ELR (cell line): Measurements from ENCODE around the gene RABGAP1L.

Experiments
- DNase-seq: peaks from one replicate; pipeline ENCODE4 v3.0.0-alpha.2; 2015; ENCODE audit warnings: low read depth

RABGAP1L gene

GRCh38 chr1:174939775-174940545 lies 780.6 kb downstream of the RABGAP1L start:
- no peak for DNase-seq

GRCh38 chr1:174940646-174941175 lies 781.4 kb downstream of the RABGAP1L start:
- DNase-seq = no peak

- no peak for DNase-seq
Observed at GRCh38 chr1:174942547-174943255, 783.4 kb downstream of the RABGAP1L start.

- no peak for DNase-seq
Observed at GRCh38 chr1:174946031-174946430, 786.7 kb downstream of the RABGAP1L start.

GRCh38 chr1:174949061-174949460 lies 789.7 kb downstream of the RABGAP1L start:
- no peak for DNase-seq

GRCh38 chr1:174949645-174950044 lies 790.3 kb downstream of the RABGAP1L start:
- no peak for DNase-seq

- no peak for DNase-seq
Observed at GRCh38 chr1:174953285-174954072, 794.2 kb downstream of the RABGAP1L start.

GRCh38 chr1:174954073-174954460 lies 794.7 kb downstream of the RABGAP1L start:
- DNase-seq = no peak

- no peak for DNase-seq
Observed at GRCh38 chr1:174954671-174955669, 795.6 kb downstream of the RABGAP1L start.

- DNase-seq = no peak
Observed at GRCh38 chr1:174956086-174956485, 796.8 kb downstream of the RABGAP1L start.

- no peak for DNase-seq
Observed at GRCh38 chr1:174956976-174957375, 797.7 kb downstream of the RABGAP1L start.

- DNase-seq = no peak
Observed at GRCh38 chr1:174957829-174958228, 798.5 kb downstream of the RABGAP1L start.

GRCh38 chr1:174958396-174958795 lies 799.1 kb downstream of the RABGAP1L start:
- DNase-seq = no peak

- no peak for DNase-seq
Observed at GRCh38 chr1:174960362-174960761, 801.0 kb downstream of the RABGAP1L start.

- DNase-seq = no peak
Observed at GRCh38 chr1:174963529-174964125, 804.3 kb downstream of the RABGAP1L start.

- DNase-seq = peak; percentile 17
Observed at GRCh38 chr1:174964261-174964971, 805.1 kb downstream of the RABGAP1L start.

- no peak for DNase-seq
Observed at GRCh38 chr1:174964972-174965361, 805.6 kb downstream of the RABGAP1L start.

- no peak for DNase-seq
Observed at GRCh38 chr1:174965362-174966007, 806.2 kb downstream of the RABGAP1L start.

GRCh38 chr1:174966008-174966572 lies 806.8 kb downstream of the RABGAP1L start:
- DNase-seq = no peak
